ENCODE results near the gene TCTN1.
A peak's percentile ranks its signal among the peaks of the same experiment; 100 is the strongest.
"Not testable (repeated sequence)": the region's sequence is repeated elsewhere in the genome, so short reads cannot be mapped to it uniquely, and the experiment has no call there.

The TCTN1 gene

GRCh38 chr12:110613771-110614684, at the start of gene TCTN1:
Gene TCTN1 (plus strand): TSS chr12:110614129. CDS start chr12:110614183, 54 bp downstream.
- DNase-seq: peak; percentile 69 to 99 (median 95)

- no peak for DNase-seq
Observed at GRCh38 chr12:110564471-110564991, 49.4 kb upstream of the TCTN1 start.

- peak in 6 of 51 donors; percentile 3 to 33 (median 18) for DNase-seq
Observed at GRCh38 chr12:110565894-110566871, 47.7 kb upstream of the TCTN1 start.

DNA sequence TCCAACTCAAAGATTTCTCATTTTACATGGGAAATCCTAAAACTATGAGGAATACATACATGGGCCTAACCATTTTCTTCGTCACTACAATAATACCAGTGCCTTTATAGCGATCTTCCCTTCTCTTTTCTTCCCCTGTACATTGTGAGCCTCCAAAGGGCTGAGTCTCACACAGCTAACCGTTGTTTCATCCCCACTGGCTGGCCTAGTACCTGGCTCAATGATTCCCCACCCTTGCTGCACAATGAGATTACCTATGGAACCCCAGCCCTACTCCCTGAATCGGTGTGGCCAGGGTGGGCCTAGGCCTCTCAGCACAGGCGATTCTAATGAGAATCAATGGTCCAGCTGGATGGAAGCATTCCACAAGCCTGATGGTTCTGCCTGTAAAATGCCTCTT, 46.9 kb upstream of the TCTN1 start:
- no peak for DNase-seq

- no peak for DNase-seq
Observed at GRCh38 chr12:110568752-110569151, 45.2 kb upstream of the TCTN1 start.

DNA sequence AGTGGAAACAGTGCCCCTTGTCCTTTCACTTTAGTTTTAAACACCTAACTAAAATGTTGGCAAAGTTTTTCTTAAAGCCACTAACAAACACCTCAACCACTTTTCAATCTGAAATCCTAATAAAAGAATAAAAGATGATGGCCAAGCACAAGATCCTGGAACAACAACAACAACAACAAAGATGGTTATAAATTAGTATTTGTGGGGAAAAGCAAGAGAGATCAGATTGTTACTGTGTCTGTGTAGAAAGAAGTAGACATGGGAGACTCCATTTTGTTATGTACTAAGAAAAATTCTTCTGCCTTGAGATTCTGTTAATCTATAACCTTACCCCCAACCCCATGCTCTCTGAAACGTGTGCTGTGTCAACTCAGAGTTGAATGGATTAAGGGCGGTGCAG, 44.1 kb upstream of the TCTN1 start:
- not testable (repeated sequence) for DNase-seq

DNA sequence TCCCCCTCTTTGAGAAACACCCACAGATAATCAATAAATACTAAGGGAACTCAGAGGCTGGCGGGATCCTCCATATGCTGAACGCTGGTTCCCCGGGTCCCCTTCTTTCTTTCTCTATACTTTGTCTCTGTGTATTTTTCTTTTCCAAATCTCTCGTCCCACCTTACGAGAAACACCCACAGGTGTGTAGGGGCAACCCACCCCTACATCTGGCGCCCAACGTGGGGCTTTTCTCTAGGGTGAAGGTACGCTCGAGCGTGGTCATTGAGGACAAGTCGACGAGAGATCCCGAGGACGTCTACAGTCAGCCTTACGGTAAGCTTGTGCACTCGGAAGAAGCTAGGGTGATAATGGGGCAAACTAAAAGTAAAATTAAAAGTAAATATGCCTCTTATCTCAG, 43.1 kb upstream of the TCTN1 start:
- not testable (repeated sequence) for DNase-seq

GRCh38 chr12:110574044-110574443, 39.9 kb upstream of the TCTN1 start:
- DNase-seq: no peak

GRCh38 chr12:110574717-110575230, 39.2 kb upstream of the TCTN1 start:
- DNase-seq: not testable (repeated sequence)

DNA sequence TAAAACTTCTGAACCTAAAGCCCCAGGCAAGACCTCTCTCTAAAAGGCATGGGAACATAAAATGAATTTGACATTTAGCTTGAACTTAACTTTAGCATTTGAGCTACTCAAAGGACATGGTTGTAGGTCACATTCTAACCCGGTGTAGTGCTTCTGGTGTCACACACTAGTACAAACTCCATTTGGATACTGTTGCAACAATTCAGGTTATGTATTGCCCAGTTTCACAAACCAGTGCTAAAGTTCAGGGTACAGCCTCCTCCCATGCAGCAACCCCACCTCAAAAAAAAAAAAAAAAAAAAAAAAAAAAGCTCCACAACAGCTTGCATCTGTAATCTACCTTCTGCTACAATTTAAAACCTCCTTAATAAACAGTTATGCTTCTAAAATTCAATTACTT, 38.6 kb upstream of the TCTN1 start:
- DNase-seq: no peak

DNA sequence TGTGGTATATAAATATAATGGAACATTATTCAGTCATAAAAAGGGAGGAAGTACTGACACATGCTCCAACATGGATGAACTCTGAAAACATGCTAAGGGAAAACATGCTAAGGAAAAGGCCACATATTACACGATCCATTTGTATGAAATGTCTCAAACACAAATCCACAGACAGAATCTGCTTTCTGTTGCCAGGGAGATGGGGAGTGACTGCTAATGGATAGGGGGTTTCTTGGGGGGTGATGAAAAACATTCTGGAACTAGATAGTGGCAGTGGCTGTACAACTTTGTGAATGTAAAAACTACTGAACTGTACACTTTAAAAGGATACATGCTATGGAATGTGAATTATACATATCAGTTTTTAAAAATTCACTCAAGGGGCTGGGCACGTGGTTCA, 37.4 kb upstream of the TCTN1 start:
- no peak for DNase-seq

- DNase-seq: peak in 1 of 51 donors; percentile 28
Observed at GRCh38 chr12:110577864-110578693, 35.9 kb upstream of the TCTN1 start.

DNA sequence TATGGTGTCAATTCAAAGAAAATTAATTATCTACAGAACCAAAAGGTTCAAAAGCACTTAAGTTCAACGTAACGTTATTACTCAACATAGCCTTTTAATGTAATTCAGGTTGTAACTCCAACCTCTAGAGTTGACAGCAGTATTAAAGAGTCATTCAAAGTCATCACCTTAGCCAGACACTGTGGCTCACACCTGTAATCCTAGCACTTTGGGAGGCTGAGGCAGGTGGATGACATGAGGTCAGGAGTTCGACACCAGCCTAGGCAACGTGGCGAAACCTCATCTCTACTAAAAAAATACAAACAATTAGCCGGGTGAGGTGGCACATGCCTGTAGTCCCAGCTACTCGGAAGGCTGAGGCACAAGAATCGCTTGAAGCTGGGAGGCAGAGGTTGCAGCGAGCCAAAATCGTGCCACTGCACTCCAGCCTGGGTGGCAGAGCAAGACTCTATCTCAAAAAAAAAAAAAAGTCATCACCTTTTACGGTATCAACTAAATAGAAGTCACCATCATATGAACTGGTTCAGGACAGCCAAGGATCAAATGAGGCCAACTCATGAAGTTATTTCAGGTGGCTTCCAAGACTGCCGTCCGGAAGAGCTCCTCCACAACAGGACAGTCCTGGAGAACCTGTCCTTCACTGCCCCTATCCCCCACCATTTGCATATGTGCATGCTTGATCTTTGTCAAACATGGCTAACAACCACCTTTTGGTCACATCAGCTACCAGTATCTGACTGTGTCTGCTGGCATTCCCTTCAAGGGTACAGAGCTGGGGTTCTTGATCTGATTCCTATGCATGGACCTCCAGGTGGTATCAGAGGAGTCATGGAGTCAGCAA, 35.0 kb upstream of the TCTN1 start:
- DNase-seq: no peak

- no peak for DNase-seq
Observed at GRCh38 chr12:110579535-110580253, 34.2 kb upstream of the TCTN1 start.

DNA sequence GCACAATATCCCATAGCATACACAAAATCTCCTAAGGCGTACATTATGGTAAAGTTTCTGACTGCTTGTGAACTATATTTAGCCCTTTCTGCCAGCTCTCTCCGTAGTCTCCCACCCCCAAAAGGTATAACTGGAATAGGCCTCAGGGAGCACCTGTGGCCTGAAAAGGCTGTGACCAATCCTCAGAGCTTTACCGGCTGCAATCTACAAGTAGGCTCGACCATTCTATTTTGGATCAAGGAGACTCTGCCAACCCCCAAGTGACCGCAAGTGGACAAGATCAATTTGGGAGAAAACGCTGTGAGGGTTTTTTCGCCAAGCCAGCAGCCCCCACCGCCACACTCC, 32.0 kb upstream of the TCTN1 start:
- peak in 2 of 51 donors; percentile 38 to 55 for DNase-seq

DNA sequence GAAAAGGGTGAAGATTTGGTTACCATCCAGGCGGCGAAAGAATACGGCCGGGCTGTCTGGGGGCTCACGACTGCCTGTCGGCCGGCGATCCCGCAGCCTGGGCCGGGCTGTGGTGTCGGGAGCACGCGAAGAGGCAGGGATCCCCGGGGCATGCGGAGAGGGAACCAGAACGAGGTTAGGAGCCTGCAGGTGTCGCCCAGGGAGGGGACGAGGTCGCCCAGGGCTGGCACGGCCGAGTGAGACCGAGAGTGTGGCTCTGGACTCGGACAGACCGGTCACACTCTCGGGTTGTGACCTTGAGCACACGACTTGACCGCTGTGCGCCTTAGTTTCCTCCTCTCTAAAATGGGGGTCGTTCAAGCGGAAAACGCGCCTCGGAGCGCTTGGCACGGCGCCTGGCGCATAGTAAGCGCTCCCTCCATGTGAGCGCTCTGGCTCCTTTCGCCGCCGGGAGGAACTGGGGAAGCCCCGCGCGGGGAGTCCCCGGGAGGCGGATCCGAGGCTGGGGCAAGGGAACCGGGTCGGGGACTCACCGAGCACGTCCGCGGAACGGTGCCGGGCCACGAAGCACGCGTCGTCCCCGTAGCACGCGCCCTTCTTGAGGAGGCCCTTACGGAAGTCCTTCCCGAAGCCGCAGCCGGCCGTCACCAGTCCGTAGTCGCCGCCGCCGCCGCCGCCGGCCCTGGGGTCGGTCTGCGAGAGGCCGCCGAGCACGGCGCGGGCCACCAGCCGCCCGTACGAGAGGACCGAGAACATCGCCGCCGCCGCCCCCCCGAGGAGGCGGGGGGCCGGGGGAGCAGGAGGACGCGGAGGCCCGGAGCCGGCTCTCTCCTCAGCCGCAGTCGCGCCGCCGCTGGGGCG, 31.4 kb upstream of the TCTN1 start:
- DNase-seq: peak in 44 of 51 donors; percentile 16 to 87 (median 63)

DNA sequence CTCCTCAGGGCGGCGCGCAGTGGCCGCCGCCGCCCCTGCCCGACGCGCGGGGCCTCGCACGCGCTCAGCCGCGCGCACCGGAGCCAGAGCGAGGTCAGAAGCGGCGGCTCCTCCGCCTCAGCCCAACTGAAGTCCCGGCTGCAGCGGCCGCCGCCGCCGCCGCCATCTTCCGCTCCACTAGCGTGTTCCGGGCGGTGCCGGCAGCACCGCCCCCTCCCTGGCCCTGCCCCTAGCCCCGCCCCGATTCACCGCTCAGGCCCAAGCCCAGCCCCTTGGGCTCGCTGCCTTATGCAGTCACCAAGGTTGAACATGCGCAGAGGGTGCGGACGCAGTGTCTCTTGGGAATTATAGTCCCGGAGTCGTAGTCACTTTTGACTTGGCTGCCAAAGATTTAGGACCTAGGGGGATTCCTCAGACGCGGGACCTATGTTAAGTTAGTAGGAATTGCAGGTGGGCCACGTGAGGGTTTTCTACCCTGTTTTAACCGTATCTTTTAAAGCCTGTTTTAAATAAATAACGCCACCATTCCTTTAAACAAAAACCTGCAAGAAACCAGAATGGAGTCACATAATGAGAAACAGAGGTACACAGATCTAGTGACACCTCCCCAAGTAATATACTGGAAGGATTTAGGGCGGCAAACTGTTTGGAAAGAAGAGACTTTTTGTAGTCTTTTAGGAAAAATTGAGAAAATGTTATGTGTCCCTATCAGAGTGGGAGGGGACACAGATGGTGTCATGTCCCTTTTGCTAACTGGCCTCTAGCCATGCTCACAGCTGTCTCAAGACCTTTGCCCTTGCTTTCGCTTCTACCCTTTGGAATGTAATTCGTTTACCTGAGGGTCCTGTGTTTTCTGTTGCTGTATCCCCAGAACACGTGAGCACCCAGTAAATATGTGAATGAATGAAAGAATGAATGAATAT, 30.5 kb upstream of the TCTN1 start, which contains the start of gene PPTC7:
TSS of gene PPTC7 (minus strand) at position 182 of the 923 bp plus-strand sequence. CDS start 287 bp downstream, outside the sequence.
- DNase-seq: peak; percentile 72 to 99 (median 94)
